A673 (cell line): ENCODE data around the gene PPP2R3B.

Source experiments
- CTCF ChIP-seq: fragments of 300-800, 200-600 bp; sonication (generic); conservative IDR thresholded peaks from 2 replicates; pipeline ENCODE4 v1.5.1; 2017; ENCODE audit warnings: low read depth, mild to moderate bottlenecking, antibody characterized with exemption, low read length, moderate library complexity, mixed read lengths
- EZH2 ChIP-seq: fragments of 200-600 bp; sonication (generic); IDR thresholded peaks from 2 replicates; pipeline ENCODE4 v1.6.1; 2017; ENCODE audit warnings: borderline replicate concordance, low read depth, mild to moderate bottlenecking, mixed read lengths, antibody characterized with exemption, low read length; ENCODE audit not compliant: poor library complexity, severe bottlenecking

- TF ChIP-seq CTCF (no peak), EZH2 (no peak)
Measured at GRCh38 chrX:329291-329910, 57.3 kb downstream of the PPP2R3B start.
